NOMO-1 (cell line): ENCODE measurements around the gene ADAM33.

Source experiments
- DNase-seq, 2 experiments: peaks; one replicate each; lab custom pipeline; 2025; ENCODE audit not compliant: unreplicated experiment in 2 of 2; lab: John Stamatoyannopoulos, UW

Gene ADAM33

GRCh38 chr20:3651204-3651962 lies 30.4 kb downstream of the ADAM33 start:
- no peak for DNase-seq

- no peak for DNase-seq
Observed at GRCh38 chr20:3648951-3649350, 32.9 kb downstream of the ADAM33 start.

GRCh38 chr20:3647473-3647872 lies 34.3 kb downstream of the ADAM33 start:
- no peak for DNase-seq

GRCh38 chr20:3646651-3647050 lies 35.2 kb downstream of the ADAM33 start:
- no peak for DNase-seq

GRCh38 chr20:3646067-3646440 lies 35.8 kb downstream of the ADAM33 start:
- no peak for DNase-seq

GRCh38 chr20:3645309-3646066 lies 36.3 kb downstream of the ADAM33 start:
- no peak for DNase-seq

GRCh38 chr20:3640259-3640658 lies 41.6 kb downstream of the ADAM33 start:
- DNase-seq = no peak

- no peak for DNase-seq
Observed at GRCh38 chr20:3635346-3635745, 46.5 kb downstream of the ADAM33 start.

GRCh38 chr20:3633913-3634478 lies 47.8 kb downstream of the ADAM33 start:
- DNase-seq = no peak

- DNase-seq = no peak
Observed at GRCh38 chr20:3632311-3633004, 49.4 kb downstream of the ADAM33 start.

GRCh38 chr20:3631534-3631933 lies 50.3 kb downstream of the ADAM33 start:
- no peak for DNase-seq

- DNase-seq = no peak
Observed at GRCh38 chr20:3630429-3630828, 51.4 kb downstream of the ADAM33 start.

- DNase-seq = no peak
Observed at GRCh38 chr20:3629893-3630292, 51.9 kb downstream of the ADAM33 start.

- DNase-seq = no peak
Observed at GRCh38 chr20:3628502-3629314, 53.1 kb downstream of the ADAM33 start.

- DNase-seq = no peak
Observed at GRCh38 chr20:3627476-3627875, 54.3 kb downstream of the ADAM33 start.

GRCh38 chr20:3622406-3622805 lies 59.4 kb downstream of the ADAM33 start:
- no peak for DNase-seq

- DNase-seq = peak; percentile 31 to 54
Observed at GRCh38 chr20:3621111-3621510, 60.7 kb downstream of the ADAM33 start.
